Measurements from ENCODE around the gene TPX2. TPM values are rescaled to one million over a fixed set of nuclear protein-coding genes. Genes with fewer than 3 reads are reported as not detected.

Gene TPX2
- polyA plus RNA-seq, 1 donor (not counting 4 experiments of a cell fraction or from before 2014, with no cell fraction given): 31.5 TPM

DNA sequence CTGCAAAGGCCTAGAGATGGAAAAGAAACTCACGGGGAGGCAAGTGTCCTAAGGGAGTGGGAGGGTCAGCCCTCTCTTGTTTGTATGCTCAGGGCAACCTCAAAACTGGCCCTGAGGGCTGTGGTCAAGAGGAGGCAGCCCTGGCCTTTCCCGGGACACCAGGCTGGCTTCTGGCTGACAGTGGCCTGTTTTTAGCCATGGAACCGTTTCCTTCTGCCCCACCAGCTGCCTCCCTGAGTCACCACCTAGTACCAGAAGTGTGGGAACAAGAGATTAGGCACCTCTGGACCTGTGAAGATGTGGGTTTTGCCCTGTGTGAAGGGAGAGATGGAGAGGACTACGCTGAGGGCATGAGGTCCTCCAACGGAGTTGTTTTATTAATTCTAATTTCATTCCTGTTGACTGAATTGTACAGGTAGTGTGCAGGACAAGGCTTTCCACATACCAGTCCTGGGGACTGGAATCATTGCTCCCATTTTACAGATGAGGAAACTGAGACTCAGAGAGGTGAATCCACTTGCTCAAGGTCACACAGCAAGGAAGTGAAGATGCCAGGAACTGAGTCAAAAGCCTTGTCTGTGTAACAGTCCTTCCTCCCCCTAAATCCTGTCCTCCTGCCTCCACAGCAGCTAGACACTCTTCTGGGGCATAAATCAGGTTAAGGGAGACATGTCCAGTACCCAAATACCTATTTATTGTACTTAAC, 100.8 kb downstream of the TPX2 start:
- H3K9ac ChIP-seq (ENCODE audit: control insufficient read depth, extremely low read depth, insufficient read depth, low read length): no peak overlapping the region
- peaks cover 3% of the 10 kb centered on the region for H3K9me1 ChIP-seq (ENCODE audit: control insufficient read depth, extremely low read depth, insufficient read depth, low read length)
- no peak overlapping the region for H2AFZ ChIP-seq (ENCODE audit: control insufficient read depth, low read length)
- TF ChIP-seq, protein P1, sequence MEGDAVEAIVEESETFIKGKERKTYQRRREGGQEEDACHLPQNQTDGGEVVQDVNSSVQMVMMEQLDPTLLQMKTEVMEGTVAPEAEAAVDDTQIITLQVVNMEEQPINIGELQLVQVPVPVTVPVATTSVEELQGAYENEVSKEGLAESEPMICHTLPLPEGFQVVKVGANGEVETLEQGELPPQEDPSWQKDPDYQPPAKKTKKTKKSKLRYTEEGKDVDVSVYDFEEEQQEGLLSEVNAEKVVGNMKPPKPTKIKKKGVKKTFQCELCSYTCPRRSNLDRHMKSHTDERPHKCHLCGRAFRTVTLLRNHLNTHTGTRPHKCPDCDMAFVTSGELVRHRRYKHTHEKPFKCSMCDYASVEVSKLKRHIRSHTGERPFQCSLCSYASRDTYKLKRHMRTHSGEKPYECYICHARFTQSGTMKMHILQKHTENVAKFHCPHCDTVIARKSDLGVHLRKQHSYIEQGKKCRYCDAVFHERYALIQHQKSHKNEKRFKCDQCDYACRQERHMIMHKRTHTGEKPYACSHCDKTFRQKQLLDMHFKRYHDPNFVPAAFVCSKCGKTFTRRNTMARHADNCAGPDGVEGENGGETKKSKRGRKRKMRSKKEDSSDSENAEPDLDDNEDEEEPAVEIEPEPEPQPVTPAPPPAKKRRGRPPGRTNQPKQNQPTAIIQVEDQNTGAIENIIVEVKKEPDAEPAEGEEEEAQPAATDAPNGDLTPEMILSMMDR (optimal IDR thresholded peaks at IDR 0.05 in 1 of 3, IDR thresholded peaks at IDR 0.05 in 1 of 3, conservative IDR thresholded peaks at IDR 0.05 in 1 of 3; ENCODE audit: extremely low read depth in 1 of 3, insufficient read depth in 2 of 3, low read length in 3 of 3): no peak
- no peak for TF ChIP-seq EZH2 (IDR thresholded peaks at IDR 0.05; ENCODE audit: low read length)
- no peaks in the 10 kb centered on the region for H3K9me3 ChIP-seq (ENCODE audit: control insufficient read depth, low read depth, low read length)
- dilution Hi-C loops (cut with MboI; ENCODE audit: extremely low pct_ligation_motif_present, low sequenced_read_pairs): no loop called here
- no peaks in the 10 kb centered on the region for H3K36me3 ChIP-seq (ENCODE audit: control insufficient read depth in 2 of 2, extremely low read depth in 1 of 2, insufficient read depth in 2 of 2, low read length in 2 of 2)
- peaks cover 9% of the 10 kb centered on the region for H3K4me1 ChIP-seq (ENCODE audit: control insufficient read depth, extremely low read depth, insufficient read depth, low read length)
- DNase-seq (ENCODE audit: low read depth, low spot score) (no peak), FAIRE-seq (no peak)
- H3K4me3 ChIP-seq (ENCODE audit: control insufficient read depth in 2 of 3, extremely low read depth in 1 of 3, insufficient read depth in 2 of 3, low read depth in 1 of 3, low read length in 3 of 3): no peak overlapping the region
- H3K27ac ChIP-seq (ENCODE audit: control insufficient read depth, insufficient read depth, low read length): no peak overlapping the region
- H3K79me2 ChIP-seq (ENCODE audit: control insufficient read depth, insufficient read depth, low read length): no peaks in the 10 kb centered on the region
- H3K27me3 ChIP-seq (ENCODE audit: control insufficient read depth, extremely low read depth, insufficient read depth, low read length): peaks cover 47% of the 10 kb centered on the region
- peaks cover 3% of the 10 kb centered on the region for H4K20me1 ChIP-seq (ENCODE audit: control insufficient read depth, extremely low read depth, insufficient read depth, low read length)
- H3K4me2 ChIP-seq (ENCODE audit: control insufficient read depth, extremely low read depth, insufficient read depth, low read depth, low read length): no peak overlapping the region

DNA sequence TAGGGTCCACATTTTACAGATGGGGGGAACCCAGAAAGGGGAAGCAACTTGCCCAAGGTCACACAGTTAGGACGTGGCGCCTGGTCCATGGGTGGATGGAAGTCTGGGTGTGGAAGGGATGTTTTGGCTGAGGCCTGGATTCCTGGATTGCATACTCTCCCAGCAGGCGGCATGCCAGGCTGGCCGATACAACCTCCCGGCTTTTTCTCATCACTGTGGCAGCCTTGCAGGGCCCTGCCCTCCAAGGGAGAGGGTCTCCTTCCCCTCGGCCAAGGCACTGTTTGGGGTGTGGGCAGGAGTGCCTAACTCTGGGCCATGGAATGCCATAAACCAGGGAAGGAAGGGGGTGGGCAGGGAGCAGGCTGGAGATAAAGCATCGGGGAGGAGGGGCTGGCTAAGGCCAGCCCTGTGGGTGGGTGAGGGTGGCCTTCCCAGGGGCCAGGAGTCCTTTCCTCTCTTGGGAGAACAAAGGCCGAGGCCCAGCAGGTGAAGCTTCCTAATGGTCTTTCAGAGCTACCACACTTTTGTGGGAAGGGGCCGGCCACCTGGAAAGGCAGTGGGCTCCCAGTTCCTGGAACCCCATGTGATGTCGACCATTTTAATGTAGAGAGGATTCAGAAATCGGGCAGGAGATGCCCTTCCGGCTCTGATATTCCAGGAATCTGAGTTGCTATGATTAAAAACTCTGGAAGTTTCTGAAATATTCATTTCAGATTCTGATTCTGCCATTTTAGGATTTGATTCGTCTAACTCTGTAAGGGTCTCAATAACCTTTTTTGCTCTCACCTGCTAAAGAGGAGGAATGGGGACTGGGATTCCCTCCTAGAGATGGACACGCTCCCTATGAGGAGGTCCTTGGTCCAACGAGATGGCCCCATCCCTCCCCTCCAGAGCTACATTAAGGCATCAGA, 102.1 kb downstream of the TPX2 start:
- H3K79me2 ChIP-seq (ENCODE audit: control insufficient read depth, insufficient read depth, low read length): no peaks in the 10 kb centered on the region
- peaks cover 3% of the 10 kb centered on the region for H3K9me1 ChIP-seq (ENCODE audit: control insufficient read depth, extremely low read depth, insufficient read depth, low read length)
- H3K27ac ChIP-seq (ENCODE audit: control insufficient read depth, insufficient read depth, low read length): no peak overlapping the region
- no peaks in the 10 kb centered on the region for H3K9me3 ChIP-seq (ENCODE audit: control insufficient read depth, low read depth, low read length)
- FAIRE-seq: no peak
- peaks cover 3% of the 10 kb centered on the region for H4K20me1 ChIP-seq (ENCODE audit: control insufficient read depth, extremely low read depth, insufficient read depth, low read length)
- dilution Hi-C loops (cut with MboI; ENCODE audit: extremely low pct_ligation_motif_present, low sequenced_read_pairs): no loop called here
- H3K4me3 ChIP-seq (ENCODE audit: control insufficient read depth in 2 of 3, extremely low read depth in 1 of 3, insufficient read depth in 2 of 3, low read depth in 1 of 3, low read length in 3 of 3): no peak overlapping the region
- H2AFZ ChIP-seq (ENCODE audit: control insufficient read depth, low read length): no peak overlapping the region
- TF ChIP-seq EZH2 (IDR thresholded peaks at IDR 0.05; ENCODE audit: low read length): no peak
- TF ChIP-seq, protein P1 (optimal IDR thresholded peaks at IDR 0.05 in 1 of 3, IDR thresholded peaks at IDR 0.05 in 1 of 3, conservative IDR thresholded peaks at IDR 0.05 in 1 of 3; ENCODE audit: extremely low read depth in 1 of 3, insufficient read depth in 2 of 3, low read length in 3 of 3): no peak
- no peak overlapping the region for H3K9ac ChIP-seq (ENCODE audit: control insufficient read depth, extremely low read depth, insufficient read depth, low read length)
- no peaks in the 10 kb centered on the region for H3K36me3 ChIP-seq (ENCODE audit: control insufficient read depth in 2 of 2, extremely low read depth in 1 of 2, insufficient read depth in 2 of 2, low read length in 2 of 2)
- H3K4me1 ChIP-seq (ENCODE audit: control insufficient read depth, extremely low read depth, insufficient read depth, low read length): peaks cover 4% of the 10 kb centered on the region
- DNase-seq (ENCODE audit: low read depth, low spot score): no peak
- H3K27me3 ChIP-seq (ENCODE audit: control insufficient read depth, extremely low read depth, insufficient read depth, low read length): peaks cover 47% of the 10 kb centered on the region
- H3K4me2 ChIP-seq (ENCODE audit: control insufficient read depth, extremely low read depth, insufficient read depth, low read depth, low read length): no peak overlapping the region

Data from keratinocyte (primary cell).